ENCODE measurements around the gene SSBP3.
"Not testable (repeated sequence)": the region's sequence is repeated elsewhere in the genome, so short reads cannot be mapped to it uniquely, and the experiment has no call there.

The SSBP3 gene

GRCh38 chr1:54406339-54407153 is at the start of gene SSBP3:
TSS of gene SSBP3 (minus strand) at chr1:54406394.
- DNase-seq: peak; percentile 83 to 91

GRCh38 chr1:54453509-54453908 is 47.3 kb upstream of the SSBP3 start:
- no peak for DNase-seq

GRCh38 chr1:54453022-54453421 is 46.8 kb upstream of the SSBP3 start:
- DNase-seq: no peak

GRCh38 chr1:54449431-54449830 is 43.2 kb upstream of the SSBP3 start:
- not testable (repeated sequence) for DNase-seq

GRCh38 chr1:54448801-54449200 is 42.6 kb upstream of the SSBP3 start:
- DNase-seq: not testable (repeated sequence)

- DNase-seq: not testable (repeated sequence)
Observed at GRCh38 chr1:54447081-54447480, 40.9 kb upstream of the SSBP3 start.

GRCh38 chr1:54442185-54442584 is 36.0 kb upstream of the SSBP3 start:
- no peak for DNase-seq

- no peak for DNase-seq
Observed at GRCh38 chr1:54439550-54440223, 33.5 kb upstream of the SSBP3 start.

- no peak for DNase-seq
Observed at GRCh38 chr1:54437783-54438182, 31.6 kb upstream of the SSBP3 start.

- no peak for DNase-seq
Observed at GRCh38 chr1:54436826-54437225, 30.6 kb upstream of the SSBP3 start.

GRCh38 chr1:54429838-54430237 is 23.6 kb upstream of the SSBP3 start:
- no peak for DNase-seq

- no peak for DNase-seq
Observed at GRCh38 chr1:54428837-54429518, 22.8 kb upstream of the SSBP3 start.

GRCh38 chr1:54425152-54425584 is 19.0 kb upstream of the SSBP3 start:
- DNase-seq: no peak

- no peak for DNase-seq
Observed at GRCh38 chr1:54424398-54424797, 18.2 kb upstream of the SSBP3 start.

- no peak for DNase-seq
Observed at GRCh38 chr1:54421101-54421504, 14.9 kb upstream of the SSBP3 start.

- not testable (repeated sequence) for DNase-seq
Observed at GRCh38 chr1:54418598-54418997, 12.4 kb upstream of the SSBP3 start.

- no peak for DNase-seq
Observed at GRCh38 chr1:54417123-54417522, 10.9 kb upstream of the SSBP3 start.

- no peak for DNase-seq
Observed at GRCh38 chr1:54416435-54416834, 10.2 kb upstream of the SSBP3 start.

GRCh38 chr1:54415991-54416390 is 9.8 kb upstream of the SSBP3 start:
- no peak for DNase-seq

- no peak for DNase-seq
Observed at GRCh38 chr1:54415533-54415932, 9.3 kb upstream of the SSBP3 start.

- no peak for DNase-seq
Observed at GRCh38 chr1:54413732-54414131, 7.5 kb upstream of the SSBP3 start.

- DNase-seq: no peak
Observed at GRCh38 chr1:54413295-54413694, 7.1 kb upstream of the SSBP3 start.

GRCh38 chr1:54410359-54410758 is 4.2 kb upstream of the SSBP3 start:
- DNase-seq: no peak

All from stimulated activated CD4-positive, alpha-beta T cell treated with anti-CD3 and anti-CD28 coated beads, Interleukin-2, amount 100 ng/mL, for 48 hours (primary cell).